IPS-NIHi7 (cell line): ENCODE measurements around the gene METTL8.
A peak's percentile ranks its signal among the peaks of the same experiment; 100 is the strongest.
"Not testable (repeated sequence)": the region's sequence is repeated elsewhere in the genome, so short reads cannot be mapped to it uniquely, and the experiment has no call there.

Experiments used
- DNase-seq: peaks from one replicate; pipeline ENCODE4 v3.0.0; 2012; ENCODE audit warnings: mixed read lengths; ENCODE audit errors: extremely low spot score

Gene METTL8

DNA sequence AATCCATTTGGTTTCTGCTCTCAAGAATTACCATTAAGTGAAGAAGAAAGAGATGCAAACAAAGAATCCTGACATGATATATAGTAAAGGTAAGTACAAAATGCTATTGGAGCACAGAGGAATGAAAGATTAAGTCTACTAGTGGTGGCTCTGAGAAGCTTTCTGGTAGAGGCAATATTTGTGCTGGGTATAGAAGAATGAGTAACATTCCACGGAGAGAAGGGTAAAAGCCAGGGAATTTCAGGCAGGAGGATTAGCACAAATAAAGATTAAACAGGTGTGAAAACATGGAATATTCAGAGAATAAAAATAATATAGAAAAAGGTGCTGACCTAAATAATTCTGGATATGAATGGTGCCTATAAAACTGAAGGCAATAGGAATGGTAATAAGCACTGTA, 31.8 kb downstream of the METTL8 start:
- no peak for DNase-seq

- no peak for DNase-seq
These were observed 33.4 kb downstream of the METTL8 start for GRCh38 chr2:171400395-171400794.

DNA sequence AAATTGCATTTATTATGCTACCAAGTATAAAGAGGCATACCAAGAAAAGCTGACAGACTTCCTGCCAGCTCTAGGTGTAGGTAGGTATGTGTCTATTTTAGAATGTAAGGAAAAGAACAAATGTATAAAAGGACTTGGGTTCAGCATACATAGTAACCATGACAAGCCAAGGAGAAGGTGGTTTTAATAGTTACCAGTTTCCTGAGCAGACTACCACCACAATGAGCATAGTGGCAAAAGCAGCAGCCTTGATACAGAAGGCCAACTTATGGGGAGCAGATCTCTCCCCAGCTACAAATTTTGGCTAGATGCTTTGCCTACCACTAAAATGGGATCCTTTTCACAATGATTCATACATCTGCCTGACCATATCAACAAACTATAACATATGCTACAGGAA, 34.5 kb downstream of the METTL8 start:
- DNase-seq: no peak

GRCh38 chr2:171394164-171394740, 39.5 kb downstream of the METTL8 start:
- no peak for DNase-seq

GRCh38 chr2:171393487-171393886, 40.3 kb downstream of the METTL8 start:
- no peak for DNase-seq

GRCh38 chr2:171391532-171391931, 42.3 kb downstream of the METTL8 start:
- peak; percentile 15 for DNase-seq

DNA sequence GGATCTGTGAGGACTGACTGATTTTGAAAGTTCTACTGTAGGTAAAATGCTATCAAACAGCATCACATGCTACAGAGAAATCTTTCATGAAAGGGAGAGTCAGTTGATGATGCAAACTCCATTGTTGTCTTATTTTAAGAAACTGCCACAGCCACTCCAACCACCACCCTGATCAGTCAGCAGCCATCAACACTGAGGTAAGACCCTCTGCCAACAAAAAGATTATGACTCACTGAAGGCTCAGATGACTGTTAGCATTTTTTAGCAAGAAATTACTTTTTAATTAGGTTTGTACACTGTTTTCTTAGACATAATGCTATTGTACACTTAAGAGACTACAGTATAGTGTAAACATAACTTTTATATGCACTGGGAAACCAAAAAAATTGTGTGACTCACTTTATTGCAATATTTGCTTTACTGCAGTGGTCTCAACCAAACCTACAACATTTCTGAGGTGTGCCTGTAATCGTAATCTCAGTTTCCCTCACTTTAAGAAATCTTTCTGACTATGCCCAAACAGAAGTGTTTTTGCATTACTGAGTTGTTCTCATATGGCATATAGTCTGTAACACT, 42.8 kb downstream of the METTL8 start:
- no peak for DNase-seq

GRCh38 chr2:171389780-171390179, 44.0 kb downstream of the METTL8 start:
- DNase-seq: no peak

GRCh38 chr2:171389325-171389724, 44.5 kb downstream of the METTL8 start:
- no peak for DNase-seq

DNA sequence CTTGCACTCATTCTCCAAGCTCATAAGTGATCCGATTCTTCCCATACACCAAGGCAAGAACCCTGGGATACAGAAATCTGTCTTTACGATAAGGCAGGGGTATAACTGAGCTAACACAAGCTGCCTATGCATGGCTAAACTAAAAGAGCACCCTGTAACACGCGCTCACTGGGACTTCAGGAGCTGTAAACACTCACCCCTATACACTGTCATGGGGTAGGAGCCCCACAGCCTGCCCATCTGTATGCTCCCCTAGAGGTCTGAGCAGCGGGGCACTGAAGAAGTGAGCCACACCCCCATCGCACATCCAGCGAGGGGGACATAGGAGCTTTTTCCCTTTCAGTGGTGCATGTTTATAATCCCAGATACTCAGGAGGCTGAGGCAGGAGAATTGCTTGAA, 46.7 kb downstream of the METTL8 start:
- DNase-seq: no peak

DNA sequence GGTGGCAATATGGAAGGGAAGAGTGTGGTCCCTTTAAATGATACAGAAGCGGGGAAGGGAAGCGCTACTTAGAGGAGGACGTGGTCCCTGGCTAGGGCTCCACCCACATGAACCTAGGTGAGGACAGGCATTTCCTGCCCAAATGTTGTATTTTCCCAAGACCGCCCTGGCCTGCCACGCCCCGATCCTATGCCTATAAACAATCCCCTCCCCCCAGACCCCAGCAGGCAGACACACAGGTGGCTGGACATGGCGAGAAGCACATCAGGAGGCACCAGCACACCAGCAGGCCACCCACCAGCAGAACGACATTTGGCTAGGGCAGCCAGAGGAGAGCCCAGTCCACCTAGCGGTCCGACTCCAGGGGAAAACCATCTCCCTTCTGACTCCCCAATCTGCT, 47.2 kb downstream of the METTL8 start:
- peak; percentile 18 for DNase-seq

DNA sequence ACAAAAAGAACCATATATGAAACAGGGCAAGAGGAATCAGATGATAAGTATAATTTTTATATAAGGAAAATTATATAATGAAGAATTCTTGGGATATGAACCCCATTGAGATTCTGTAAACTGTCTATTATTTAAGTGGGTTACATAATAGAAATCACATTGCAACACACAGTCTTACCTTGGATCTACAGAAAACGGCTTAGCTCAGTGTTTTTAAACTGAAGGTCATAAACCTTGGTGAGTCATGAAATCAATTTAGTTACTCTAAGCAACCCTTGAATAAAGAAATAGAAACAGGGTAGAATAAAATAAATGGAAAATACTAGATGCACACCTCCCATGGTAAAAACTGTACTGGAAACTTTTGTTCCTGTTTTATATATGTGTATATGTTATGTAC, 50.7 kb downstream of the METTL8 start:
- no peak for DNase-seq

- DNase-seq: not testable (repeated sequence)
These were observed 51.6 kb downstream of the METTL8 start for GRCh38 chr2:171382175-171382574.

GRCh38 chr2:171377852-171378251, 55.9 kb downstream of the METTL8 start:
- not testable (repeated sequence) for DNase-seq

- no peak for DNase-seq
These were observed 66.1 kb downstream of the METTL8 start for GRCh38 chr2:171367692-171368091.

DNA sequence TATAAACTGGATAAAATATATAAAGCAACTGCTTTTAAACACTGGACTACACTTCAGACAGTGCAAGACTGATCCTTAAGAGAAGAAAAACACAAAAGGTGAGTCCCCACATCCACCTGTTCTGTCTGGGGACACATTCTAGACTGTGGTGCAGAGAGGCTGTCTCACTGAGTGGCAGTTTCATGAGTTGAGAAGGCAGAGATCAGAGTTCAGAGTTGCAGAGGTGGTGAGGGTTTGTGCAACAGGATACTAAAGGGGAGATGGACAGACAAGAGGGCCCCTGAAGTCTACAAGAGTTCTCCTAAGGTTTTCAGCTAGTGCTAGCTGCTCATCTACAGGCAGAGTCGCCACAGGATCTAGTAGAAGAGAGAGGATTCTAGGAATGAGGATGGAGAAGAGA, 68.0 kb downstream of the METTL8 start:
- DNase-seq: no peak

DNA sequence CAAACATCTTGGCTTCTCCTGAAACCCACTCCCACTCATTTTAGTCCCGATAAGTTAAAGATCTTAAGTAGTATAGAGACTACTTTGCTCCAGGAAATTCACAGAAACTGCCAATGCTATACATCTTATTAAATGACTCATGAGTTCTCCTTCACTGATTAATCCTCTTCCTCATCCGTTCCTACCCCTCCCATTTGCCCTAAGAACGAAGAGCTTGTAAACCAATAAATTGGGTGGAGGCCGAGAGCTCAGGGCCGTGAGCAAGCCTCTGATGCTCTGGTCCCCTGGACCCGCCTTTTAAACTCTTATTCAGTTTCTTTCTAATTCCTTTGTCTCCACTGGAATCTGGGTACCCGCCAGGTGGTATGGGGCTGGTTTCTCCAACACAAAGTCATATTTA, 68.6 kb downstream of the METTL8 start:
- DNase-seq: no peak

GRCh38 chr2:171362396-171362795, 71.4 kb downstream of the METTL8 start:
- DNase-seq: no peak

- no peak for DNase-seq
These were observed 72.9 kb downstream of the METTL8 start for GRCh38 chr2:171360905-171361304.

GRCh38 chr2:171353746-171354145, 80.0 kb downstream of the METTL8 start:
- DNase-seq: not testable (repeated sequence)

DNA sequence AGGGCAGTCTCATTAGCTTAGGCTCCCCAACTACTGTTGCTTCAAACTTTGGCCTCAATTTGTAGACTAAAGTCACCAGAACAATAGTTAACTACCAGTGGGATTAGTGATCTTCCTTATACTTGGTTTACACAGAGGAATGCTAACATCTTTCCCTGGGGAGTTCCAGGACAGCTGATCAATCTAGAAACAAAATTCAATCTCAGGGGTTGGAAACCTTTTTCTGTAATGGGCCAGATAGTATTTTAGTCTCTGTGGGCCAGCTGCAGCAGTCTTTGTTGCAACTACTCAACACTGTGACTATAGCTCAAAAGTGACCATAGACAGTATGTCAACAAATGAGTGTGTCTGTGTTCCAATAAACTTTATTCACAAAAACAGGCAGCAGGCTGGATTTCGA, 85.7 kb downstream of the METTL8 start:
- DNase-seq: no peak

DNA sequence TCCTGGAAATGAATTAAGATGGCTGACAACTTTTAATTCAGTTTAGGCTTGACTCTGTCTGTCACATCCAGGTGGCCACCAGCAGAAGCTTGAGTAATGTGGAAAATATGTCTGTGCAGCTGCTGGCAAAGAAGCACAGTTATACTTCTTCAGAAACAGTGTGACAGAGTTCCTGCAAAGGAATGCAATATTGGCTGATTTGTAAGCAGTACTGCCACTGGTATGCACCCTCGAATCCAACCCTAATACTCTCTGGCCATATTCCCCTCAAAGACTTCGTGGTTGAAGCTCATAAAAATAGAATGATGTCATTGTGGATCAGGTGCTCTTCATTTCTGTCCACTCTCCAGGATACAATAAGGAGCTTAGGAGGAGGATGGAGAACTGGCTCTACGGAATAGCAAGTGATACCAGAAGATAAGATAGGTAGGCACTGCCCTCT, 86.2 kb downstream of the METTL8 start:
- no peak for DNase-seq

DNA sequence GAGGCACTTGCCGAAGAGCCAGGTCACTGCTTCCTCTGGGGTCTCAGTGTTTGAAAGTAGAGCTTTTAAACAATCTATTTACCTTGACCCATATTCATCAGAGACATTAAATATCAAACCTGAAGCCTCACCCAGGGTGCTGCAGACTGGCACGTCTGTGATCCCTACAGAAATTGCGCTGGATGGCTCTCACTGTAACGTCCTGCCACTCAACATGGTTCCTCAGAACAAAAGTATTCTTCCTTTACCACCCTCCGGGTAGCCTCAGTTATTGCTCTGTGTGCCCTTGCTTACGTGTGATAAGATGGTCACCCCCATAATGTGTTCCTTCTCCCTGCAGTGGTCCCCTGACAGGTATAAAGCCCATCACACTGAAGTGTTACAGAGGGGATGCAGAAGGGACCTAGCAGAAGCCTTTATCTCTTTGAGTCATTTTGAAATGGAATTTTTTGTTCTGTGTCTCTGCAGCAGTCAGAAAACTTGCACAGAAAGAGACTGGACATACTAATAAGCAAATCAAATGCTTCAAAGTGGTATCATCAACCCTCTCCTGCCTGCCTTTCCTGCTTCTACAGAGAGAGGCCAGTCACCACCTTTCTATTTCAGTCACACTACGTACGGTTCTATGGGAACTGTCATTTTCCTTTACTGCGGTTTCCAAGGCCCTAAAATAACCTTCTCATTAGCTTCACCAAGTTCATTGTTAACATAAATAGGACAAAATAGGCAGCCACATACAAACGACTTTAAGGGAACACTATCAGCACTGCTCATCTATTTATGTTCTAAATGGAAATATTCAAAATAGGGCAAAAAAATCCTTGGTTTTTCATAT, 86.8 kb downstream of the METTL8 start:
- no peak for DNase-seq
